Vagina (tissue), 2 donors: ENCODE data around the gene TCEANC.

Experiments
- CTCF ChIP-seq, 3 experiments: fragments of 450-650 bp in 2 of 3; fragments of 200-600 bp in 1 of 3; sonication (generic) in 1 of 3; IDR thresholded peaks; one replicate each; pipeline ENCODE4 v1.5.1; 2017 to 2019; ENCODE audit warnings: antibody characterized with exemption in 3 of 3, mild to moderate bottlenecking in 2 of 3, moderate library complexity in 2 of 3
- POLR2AphosphoS5 ChIP-seq, 2 donors: sonication (generic); formaldehyde crosslinking; IDR thresholded peaks; one replicate each; pipeline ENCODE4 v1.9.0; 2017; ENCODE audit warnings: antibody characterized with exemption in 2 of 2, mild to moderate bottlenecking in 2 of 2, low read depth in 1 of 2; ENCODE audit not compliant: insufficient read depth in 1 of 2

GRCh38 chrX:13638826-13639225, 14.1 kb upstream of the TCEANC start:
- TF ChIP-seq CTCF (IDR thresholded peaks at IDR 0.05) (no peak), POLR2AphosphoS5 (IDR thresholded peaks at IDR 0.05; ENCODE audit: insufficient read depth in 1 of 2, low read depth in 1 of 2) (no peak)
